GM12892 (cell line): ENCODE results near the gene ALDH1A3.

Experiments used
- POLR2A ChIP-seq: IDR thresholded peaks from 2 replicates; pipeline ENCODE4 v1.6.1; 2011; ENCODE audit warnings: low read depth, low read length, control low read depth
- POLR2AphosphoS5 ChIP-seq: IDR thresholded peaks from 2 replicates; pipeline ENCODE4 v1.6.1; 2011; ENCODE audit warnings: low read depth, low read length, control low read depth

- no peak for TF ChIP-seq POLR2A
- no peak for TF ChIP-seq POLR2AphosphoS5
Measured at GRCh38 chr15:100934726-100935125, 55.1 kb downstream of the ALDH1A3 start.
